K562 (cell line): ENCODE data around the gene NECAB3. TPM values are rescaled to one million over a fixed set of nuclear protein-coding genes. Genes with fewer than 3 reads are reported as not detected.
A peak's percentile ranks its signal among the peaks of the same experiment; 100 is the strongest.

Experiments
- ATF3 ChIP-seq, 2 experiments: fragments of 450-650 bp in 1 of 2; sonication (generic) in 1 of 2; formaldehyde crosslinking in 1 of 2; IDR thresholded peaks in 1 of 2; conservative IDR thresholded peaks in 1 of 2; 2 replicates each; pipeline versions ENCODE4 v1.6.1 to v1.8.1; 2016 to 2023; ENCODE audit warnings: mild to moderate bottlenecking in 2 of 2, moderate library complexity in 2 of 2, inconsistent platforms in 1 of 2, missing genetic modification reagents in 1 of 2
- BRD9 ChIP-seq: fragments of 450-650 bp; IDR thresholded peaks from 2 replicates; pipeline ENCODE4 v1.6.1; 2018; ENCODE audit warnings: low read depth; ENCODE audit not compliant: partially characterized antibody
- FOXO4 ChIP-seq: fragments of 450-650 bp; formaldehyde crosslinking; IDR thresholded peaks from 2 replicates; pipeline ENCODE4 v1.4.0; 2020; ENCODE audit warnings: mild to moderate bottlenecking, moderate library complexity
- HIVEP1 ChIP-seq: fragments of 250-450 bp; sonication (Bioruptor Pico); IDR thresholded peaks from 2 replicates; pipeline ENCODE4 v1.4.0; 2020; ENCODE audit warnings: mild to moderate bottlenecking
- HMGN3 ChIP-seq: IDR thresholded peaks from 2 replicates; pipeline ENCODE4 v1.6.1; 2011; ENCODE audit warnings: borderline replicate concordance, low read depth, mild to moderate bottlenecking, mixed read lengths, low read length; ENCODE audit not compliant: insufficient read length; ENCODE audit errors: extremely low read depth
- HNRNPK ChIP-seq: fragments of 200-400 bp; formaldehyde crosslinking; IDR thresholded peaks from one replicate; pipeline ENCODE4 v1.6.1; 2018; ENCODE audit warnings: mild to moderate bottlenecking, low read depth, low read length; ENCODE audit not compliant: poor library complexity, severe bottlenecking
- JUN ChIP-seq, 2 experiments: sonication (generic) in 1 of 2; formaldehyde crosslinking in 1 of 2; IDR thresholded peaks; 2 replicates each; pipeline versions ENCODE4 v1.6.1 to v1.8.0; 2012 to 2022; ENCODE audit warnings: borderline replicate concordance in 2 of 2, mild to moderate bottlenecking in 2 of 2, improper control_type of control experiment in 1 of 2, low read depth in 1 of 2, low read length in 1 of 2, missing genetic modification reagents in 1 of 2
- MBD2 ChIP-seq: sonication (generic); IDR thresholded peaks from 2 replicates; pipeline ENCODE4 v1.6.1; 2016; ENCODE audit warnings: low read depth, borderline replicate concordance
- MCM2 ChIP-seq: fragments of 450-650 bp; IDR thresholded peaks from 2 replicates; pipeline ENCODE4 v1.6.1; 2017; ENCODE audit warnings: low read depth, mild to moderate bottlenecking
- PCBP1 ChIP-seq: fragments of 200-400 bp; formaldehyde crosslinking; IDR thresholded peaks from 2 replicates; pipeline ENCODE4 v1.6.1; 2018; ENCODE audit warnings: mild to moderate bottlenecking, low read depth, low read length; ENCODE audit not compliant: poor library complexity, severe bottlenecking
- POLR2AphosphoS2 ChIP-seq: IDR thresholded peaks from 2 replicates; pipeline ENCODE4 v1.6.1; 2012; ENCODE audit warnings: low read length, improper control_type of control experiment
- YBX1 ChIP-seq: fragments of 450-650 bp; IDR thresholded peaks from 2 replicates; pipeline ENCODE4 v1.7.1; 2016; ENCODE audit warnings: mild to moderate bottlenecking
- ZBTB8A ChIP-seq: fragments of 450-650 bp; IDR thresholded peaks from 2 replicates; pipeline ENCODE4 v1.6.1; 2018; ENCODE audit warnings: mild to moderate bottlenecking, moderate library complexity; ENCODE audit not compliant: partially characterized antibody
- ZNF436 ChIP-seq: fragments of 250-450, 450-650 bp; sonication (Bioruptor Pico); formaldehyde crosslinking; IDR thresholded peaks from 2 replicates; pipeline ENCODE4 v1.7.0; 2020; ENCODE audit warnings: mild to moderate bottlenecking
- ZNF609 ChIP-seq: sonication (generic); formaldehyde crosslinking; IDR thresholded peaks from 2 replicates; pipeline ENCODE4 v1.8.1; 2023; ENCODE audit warnings: missing genetic modification reagents, mild to moderate bottlenecking, borderline replicate concordance
- polyA plus RNA-seq, 8 experiments: library from polyadenylated mRNA; depleted of rRNA in 4 of 8; stranded (reverse) in 5 of 8; unstranded in 3 of 8; fragments of >200 nt; fragmentation: Nextera tagmentation in 2 of 8; fragmentation: Illumina TruSeq in 1 of 8; extraction: Ambion mirVana in 2 of 8; extraction: Trizol in 1 of 8; gene quantifications; 2 replicates each; pipeline versions ENCODE4 v1.2.1 to v1.2.3, GENCODE V29; 2011 to 2014; ENCODE audit warnings: inconsistent platforms in 1 of 8, missing spikeins in 1 of 8
- total RNA-seq, 7 experiments: library from RNA; depleted of rRNA in 6 of 7; stranded (reverse); fragments of >200 nt in 6 of 7; fragmentation: Illumina TruSeq in 2 of 7; extraction: Trizol in 2 of 7; gene quantifications; 2 replicates each; pipeline versions ENCODE4 v1.2.1 to v1.2.3, GENCODE V29; 2011 to 2021; ENCODE audit warnings: low replicate concordance in 1 of 7
- TF ChIP-seq, protein P1 (sequence below), 3 experiments: IDR thresholded peaks in 2 of 3; conservative IDR thresholded peaks in 1 of 3; 2 replicates each; pipeline ENCODE4 v1.5.1; 2011 to 2012; ENCODE audit warnings: low read length in 3 of 3, mild to moderate bottlenecking in 3 of 3, control low read depth in 2 of 3, improper control_type of control experiment in 1 of 3, inconsistent platforms in 1 of 3, low read depth in 1 of 3, mixed read lengths in 1 of 3, moderate library complexity in 1 of 3; ENCODE audit not compliant: insufficient read depth in 2 of 3

Gene NECAB3
- total and polyA plus RNA-seq, 9 of the 15 experiments (the other 6 are each of a cell fraction or from before 2014, with no cell fraction given), result 0.94 to 63.3 (median 31.5) TPM

- TF ChIP-seq ZNF609 (CRISPR knock-in tag) (no peak), HIVEP1 (CRISPR knock-in tag) (no peak), POLR2AphosphoS2 (no peak), YBX1 (no peak), HNRNPK (no peak), ZNF436 (CRISPR knock-in tag) (no peak), ATF3 (IDR thresholded peaks at IDR 0.05) (no peak), ATF3 (CRISPR knock-in tag; conservative IDR thresholded peaks at IDR 0.05) (peak; percentile 23; the same call in 1 of the 2 replicates), MCM2 (no peak), MBD2 (peak; percentile 54; the same call in 1 of the 2 replicates), JUN (IDR thresholded peaks at IDR 0.05; ENCODE audit: borderline replicate concordance, low read depth, low read length) (0 out of 2 replicates have a peak, but pooled peaks have one; percentile 12), JUN (CRISPR knock-in tag; IDR thresholded peaks at IDR 0.05; ENCODE audit: borderline replicate concordance) (no peak), FOXO4 (CRISPR knock-in tag) (no peak), PCBP1 (no peak), ZBTB8A (no peak), HMGN3 (peak; percentile 52), BRD9 (no peak)
- TF ChIP-seq, protein P1, sequence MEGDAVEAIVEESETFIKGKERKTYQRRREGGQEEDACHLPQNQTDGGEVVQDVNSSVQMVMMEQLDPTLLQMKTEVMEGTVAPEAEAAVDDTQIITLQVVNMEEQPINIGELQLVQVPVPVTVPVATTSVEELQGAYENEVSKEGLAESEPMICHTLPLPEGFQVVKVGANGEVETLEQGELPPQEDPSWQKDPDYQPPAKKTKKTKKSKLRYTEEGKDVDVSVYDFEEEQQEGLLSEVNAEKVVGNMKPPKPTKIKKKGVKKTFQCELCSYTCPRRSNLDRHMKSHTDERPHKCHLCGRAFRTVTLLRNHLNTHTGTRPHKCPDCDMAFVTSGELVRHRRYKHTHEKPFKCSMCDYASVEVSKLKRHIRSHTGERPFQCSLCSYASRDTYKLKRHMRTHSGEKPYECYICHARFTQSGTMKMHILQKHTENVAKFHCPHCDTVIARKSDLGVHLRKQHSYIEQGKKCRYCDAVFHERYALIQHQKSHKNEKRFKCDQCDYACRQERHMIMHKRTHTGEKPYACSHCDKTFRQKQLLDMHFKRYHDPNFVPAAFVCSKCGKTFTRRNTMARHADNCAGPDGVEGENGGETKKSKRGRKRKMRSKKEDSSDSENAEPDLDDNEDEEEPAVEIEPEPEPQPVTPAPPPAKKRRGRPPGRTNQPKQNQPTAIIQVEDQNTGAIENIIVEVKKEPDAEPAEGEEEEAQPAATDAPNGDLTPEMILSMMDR (IDR thresholded peaks at IDR 0.05 in 2 of 3, conservative IDR thresholded peaks at IDR 0.05 in 1 of 3; ENCODE audit: insufficient read depth in 2 of 3, low read depth in 1 of 3, low read length in 3 of 3), result peak; percentile 23 to 43 (median 38); a peak in 3 of 6 replicates
Observed at GRCh38 chr20:33686100-33686983, 12.1 kb upstream of the NECAB3 start, which contains the start of gene E2F1 (continued).
